Calu3 (cell line): ENCODE measurements around the gene LRRN2. TPM values are rescaled to one million over a fixed set of nuclear protein-coding genes. Genes with fewer than 3 reads are reported as not detected.

ENCODE experiments used
- BruUV-seq: library from RNA; stranded (reverse); fragments of 400-500 nt; replicated peaks from 2 replicates; lab custom pipeline; 2021; lab: Mats Ljungman, UMichigan
- CTCF ChIA-PET: fragments of 300-600 bp; sonication (Branson Sonifier 250); formaldehyde crosslinking; loops from one replicate; lab custom pipeline; 2022; ENCODE audit warnings: antibody characterized with exemption; lab: Charles Lee
- DNase-seq: peaks from one replicate; pipeline ENCODE4 v3.0.0; 2022
- H3K27ac Mint-ChIP-seq: one replicate; pipeline ENCODE4 v1.8.0; 2022; ENCODE audit warnings: mixed read lengths; ENCODE audit not compliant: unreplicated experiment
- H3K27me3 Mint-ChIP-seq: one replicate; pipeline ENCODE4 v1.8.0; 2022; ENCODE audit warnings: mixed read lengths; ENCODE audit not compliant: unreplicated experiment
- H3K36me3 Mint-ChIP-seq: one replicate; pipeline ENCODE4 v1.8.0; 2022; ENCODE audit warnings: mild to moderate bottlenecking, moderate library complexity, mixed read lengths; ENCODE audit not compliant: insufficient read depth, unreplicated experiment
- H3K4me1 Mint-ChIP-seq: one replicate; pipeline ENCODE4 v1.8.0; 2022; ENCODE audit warnings: mild to moderate bottlenecking, low read depth, mixed read lengths; ENCODE audit not compliant: unreplicated experiment
- H3K4me3 Mint-ChIP-seq: one replicate; pipeline ENCODE4 v1.8.0; 2022; ENCODE audit warnings: mild to moderate bottlenecking, low read depth, moderate library complexity, mixed read lengths; ENCODE audit not compliant: unreplicated experiment
- H3K9me3 Mint-ChIP-seq: one replicate; pipeline ENCODE4 v1.8.0; 2022; ENCODE audit warnings: low read depth, mixed read lengths; ENCODE audit not compliant: unreplicated experiment
- CTCF ChIP-seq: fragments of 200-600 bp; IDR thresholded peaks from one replicate; pipeline ENCODE4 v1.8.0; 2022; ENCODE audit warnings: antibody characterized with exemption; ENCODE audit not compliant: unreplicated experiment
- intact Hi-C: fragments of 100-400 bp; cut with micrococcal nuclease; formaldehyde crosslinking; loops from one replicate; pipeline ENCODE4 v1.10.0; 2022; ENCODE audit not compliant: unreplicated experiment
- total RNA-seq: library from RNA; stranded (reverse); gene quantifications from 2 replicates; pipeline ENCODE4 v1.2.3, GENCODE V29; 2022

Gene LRRN2
- total RNA-seq, 1 experiment from 2014 or later, result not detected

- intact Hi-C loops, result no loop called here
- no peak overlapping the region for H3K4me3 Mint-ChIP-seq
- CTCF ChIA-PET, result no interaction called here
- peaks cover 61% of the 10 kb centered on the region for H3K27me3 Mint-ChIP-seq
- TF ChIP-seq CTCF, result no peak
- no peaks in the 10 kb centered on the region for H3K4me1 Mint-ChIP-seq
- H3K27ac Mint-ChIP-seq, result no peak overlapping the region
- no peaks in the 10 kb centered on the region for H3K36me3 Mint-ChIP-seq
- no TSS peak for BruUV-seq
- no peaks in the 10 kb centered on the region for H3K9me3 Mint-ChIP-seq
- DNase-seq, result no peak
Measured at GRCh38 chr1:204664384-204664651, 21.2 kb downstream of the LRRN2 start.

- BruUV-seq, result no TSS peak
- CTCF ChIA-PET, result no interaction called here
- H3K4me3 Mint-ChIP-seq, result no peak overlapping the region
- H3K9me3 Mint-ChIP-seq, result no peaks in the 10 kb centered on the region
- H3K4me1 Mint-ChIP-seq, result no peaks in the 10 kb centered on the region
- H3K36me3 Mint-ChIP-seq, result no peaks in the 10 kb centered on the region
- no peak overlapping the region for H3K27ac Mint-ChIP-seq
- no peak for TF ChIP-seq CTCF
- no peak for DNase-seq
- H3K27me3 Mint-ChIP-seq, result peaks cover 61% of the 10 kb centered on the region
- intact Hi-C loops, result no loop called here
Measured at GRCh38 chr1:204663644-204664383, 21.7 kb downstream of the LRRN2 start.

GRCh38 chr1:204662530-204662929, 23.0 kb downstream of the LRRN2 start:
- Mint-ChIP-seq H3K36me3 (no peaks in the 10 kb centered on the region), H3K27me3 (peaks cover 61% of the 10 kb centered on the region), H3K9me3 (no peaks in the 10 kb centered on the region), H3K4me3 (no peak overlapping the region), H3K27ac (no peak overlapping the region), H3K4me1 (no peaks in the 10 kb centered on the region)
- BruUV-seq, result no TSS peak
- TF ChIP-seq CTCF, result no peak
- CTCF ChIA-PET, result interaction anchor here (0.6 kb wide), 1 partner anchor 149 kb away, joined by 5 read pairs; no protein-coding TSS in a partner anchor
- no peak for DNase-seq
- intact Hi-C loops, result no loop called here

GRCh38 chr1:204660509-204660908, 25.0 kb downstream of the LRRN2 start:
- TF ChIP-seq CTCF, result no peak
- Mint-ChIP-seq H3K27ac (no peak overlapping the region), H3K27me3 (peaks cover 79% of the 10 kb centered on the region), H3K4me3 (no peak overlapping the region), H3K4me1 (no peaks in the 10 kb centered on the region), H3K36me3 (no peaks in the 10 kb centered on the region), H3K9me3 (no peaks in the 10 kb centered on the region)
- BruUV-seq, result no TSS peak
- no peak for DNase-seq
- intact Hi-C loops, result no loop called here
- CTCF ChIA-PET, result no interaction called here
